Tibial nerve (tissue), 4 donors: ENCODE results near the gene ELAVL1. TPM values are rescaled to one million over a fixed set of nuclear protein-coding genes. Genes with fewer than 3 reads are reported as not detected.

Source experiments
- DNase-seq, 2 donors: peaks; one replicate each; pipeline ENCODE4 v3.0.0-alpha.2; 2019; ENCODE audit warnings: low spot score in 2 of 2
- H3K27ac ChIP-seq, 4 donors: fragments of 200-600 bp; sonication (generic) in 3 of 4; one replicate each; pipeline ENCODE4 v1.5.1; 2017 to 2019; ENCODE audit warnings: mild to moderate bottlenecking in 1 of 4
- H3K27me3 ChIP-seq, 2 donors: fragments of 200-600 bp; sonication (generic) in 1 of 2; one replicate each; pipeline versions ENCODE4 v1.5.1 to v1.6.0; 2017 to 2019
- H3K36me3 ChIP-seq, 3 donors: fragments of 200-600 bp; sonication (generic); one replicate each; pipeline ENCODE4 v1.5.1; 2018 to 2019
- H3K4me1 ChIP-seq, 4 donors: fragments of 200-600 bp; sonication (generic) in 3 of 4; one replicate each; pipeline ENCODE4 v1.5.1; 2017 to 2019
- H3K4me3 ChIP-seq, 4 donors: fragments of 200-600 bp; sonication (generic) in 3 of 4; one replicate each; pipeline ENCODE4 v1.5.1; 2017 to 2019; ENCODE audit warnings: mild to moderate bottlenecking in 1 of 4, moderate library complexity in 1 of 4
- H3K9me3 ChIP-seq, 4 donors: fragments of 200-600 bp; sonication (generic) in 3 of 4; one replicate each; pipeline ENCODE4 v1.5.1; 2017 to 2019
- CTCF ChIP-seq, 5 experiments: fragments of 200-600 bp in 3 of 5; fragments of 450-650 bp in 2 of 5; sonication (generic) in 3 of 5; IDR thresholded peaks; one replicate each; pipeline ENCODE4 v1.5.1; 2016 to 2019; ENCODE audit warnings: antibody characterized with exemption in 5 of 5, mild to moderate bottlenecking in 3 of 5, moderate library complexity in 2 of 5
- EP300 ChIP-seq, 2 donors: sonication (generic); formaldehyde crosslinking; IDR thresholded peaks; one replicate each; pipeline ENCODE4 v1.6.1; 2017; ENCODE audit warnings: antibody characterized with exemption in 2 of 2, mild to moderate bottlenecking in 1 of 2
- POLR2A ChIP-seq, 2 donors: fragments of 450-650 bp; IDR thresholded peaks; one replicate each; pipeline ENCODE4 v1.6.1; 2017; ENCODE audit warnings: antibody characterized with exemption in 2 of 2, mild to moderate bottlenecking in 2 of 2, moderate library complexity in 2 of 2
- WGBS, 2 donors: methylation state at CpG; one replicate each; pipeline ENCODE4 v1.1.5; 2018; 5-methylcytosine and 5-hydroxymethylcytosine counted together
- total RNA-seq, 4 donors: library from RNA; depleted of rRNA; stranded (reverse); fragments of >200 nt; gene quantifications; one replicate each; pipeline ENCODE4 v1.1.0, GENCODE V29; 2016

ELAVL1 gene
- total RNA-seq, 4 donors from 2014 or later: 25.8 to 36.4 (median 27.7) TPM

GRCh38 chr19:7986321-7987113 lies 18.9 kb downstream of the ELAVL1 start:
- 65 to 68% methylated on average over 23 of the region's 23 CpGs for WGBS, 2 donors
- Histone ChIP-seq H3K36me3 (peaks cover 3 to 87% (median 11%) of the 10 kb centered on the region in 3 donors), H3K4me1 (peaks cover 0 to 67% (median 20%) of the 10 kb centered on the region in 4 donors), H3K27me3 (no peaks in the 10 kb centered on the region), H3K9me3 (no peaks in the 10 kb centered on the region), H3K27ac (peak overlapping the region in 2 of 4 donors; percentile 29 to 65), H3K4me3 (no peak overlapping the region)
- no peak for TF ChIP-seq CTCF (IDR thresholded peaks at IDR 0.05)
- TF ChIP-seq EP300 (IDR thresholded peaks at IDR 0.05): no peak
- no peak for TF ChIP-seq POLR2A (IDR thresholded peaks at IDR 0.05)
- DNase-seq: no peak

GRCh38 chr19:7985481-7985911 lies 19.9 kb downstream of the ELAVL1 start:
- H3K4me1 ChIP-seq: peaks cover 0 to 67% (median 20%) of the 10 kb centered on the region in 4 donors
- 69 to 76% methylated on average over 7 of the region's 7 CpGs for WGBS, 2 donors
- H3K36me3 ChIP-seq: peaks cover 3 to 87% (median 11%) of the 10 kb centered on the region in 3 donors
- TF ChIP-seq EP300 (IDR thresholded peaks at IDR 0.05): no peak
- TF ChIP-seq CTCF (IDR thresholded peaks at IDR 0.05): no peak
- TF ChIP-seq POLR2A (IDR thresholded peaks at IDR 0.05): no peak
- H3K27ac ChIP-seq: peak overlapping the region in 2 of 4 donors; percentile 17 to 65
- no peak for DNase-seq
- H3K4me3 ChIP-seq: no peak overlapping the region
- H3K9me3 ChIP-seq: no peaks in the 10 kb centered on the region
- H3K27me3 ChIP-seq: no peaks in the 10 kb centered on the region

GRCh38 chr19:7983995-7984837 lies 21.2 kb downstream of the ELAVL1 start:
- Histone ChIP-seq H3K27me3 (no peaks in the 10 kb centered on the region), H3K27ac (no peak overlapping the region), H3K9me3 (no peaks in the 10 kb centered on the region), H3K4me1 (peaks cover 0 to 56% (median 20%) of the 10 kb centered on the region in 4 donors), H3K36me3 (peaks cover 3 to 87% (median 23%) of the 10 kb centered on the region in 3 donors), H3K4me3 (no peak overlapping the region)
- 91 to 92% methylated on average over 14 of the region's 14 CpGs for WGBS, 2 donors
- TF ChIP-seq POLR2A (IDR thresholded peaks at IDR 0.05) (no peak), EP300 (IDR thresholded peaks at IDR 0.05) (no peak), CTCF (IDR thresholded peaks at IDR 0.05) (no peak)
- no peak for DNase-seq

- DNase-seq: no peak
- TF ChIP-seq EP300 (IDR thresholded peaks at IDR 0.05) (no peak), CTCF (IDR thresholded peaks at IDR 0.05) (no peak), POLR2A (IDR thresholded peaks at IDR 0.05) (no peak)
- Histone ChIP-seq H3K36me3 (peaks cover 3 to 87% (median 16%) of the 10 kb centered on the region in 3 donors), H3K4me1 (peaks cover 0 to 50% (median 19%) of the 10 kb centered on the region in 4 donors), H3K9me3 (no peaks in the 10 kb centered on the region), H3K27ac (no peak overlapping the region), H3K27me3 (no peaks in the 10 kb centered on the region), H3K4me3 (no peak overlapping the region)
- 88 to 90% methylated on average over 18 of the region's 18 CpGs for WGBS, 2 donors
Observed at GRCh38 chr19:7983286-7983950, 22.0 kb downstream of the ELAVL1 start.
